BLaER1 treated with 17β-estradiol and CSF1 and Interleukin-3, amounts not matched to agents 10 nM and 100 nM (cell line): ENCODE results near the gene MIGA2.

Experiments used
- H3K27ac ChIP-seq, 11 experiments: shearing (Covaris generic); formaldehyde crosslinking; 2 replicates each; pipeline ENCODE4 v1.8.1; 2022
- H3K27me3 ChIP-seq, 11 experiments: shearing (Covaris generic); formaldehyde crosslinking; 2 replicates each; pipeline ENCODE4 v1.8.1; 2022
- H3K36me3 ChIP-seq, 11 experiments: shearing (Covaris generic); formaldehyde crosslinking; 2 replicates each; pipeline ENCODE4 v1.8.1; 2022
- H3K4me1 ChIP-seq, 10 experiments: shearing (Covaris generic); formaldehyde crosslinking; 2 replicates each; pipeline ENCODE4 v1.8.1; 2022
- H3K4me2 ChIP-seq, 11 experiments: shearing (Covaris generic); formaldehyde crosslinking; 2 replicates each; pipeline ENCODE4 v1.8.1; 2022
- H3K4me3 ChIP-seq, 10 experiments: shearing (Covaris generic); formaldehyde crosslinking; 2 replicates each; pipeline ENCODE4 v1.8.1; 2022
- H3K9ac ChIP-seq, 11 experiments: shearing (Covaris generic); formaldehyde crosslinking; 2 replicates each; pipeline ENCODE4 v1.8.1; 2022
- H3K9me3 ChIP-seq, 11 experiments: shearing (Covaris generic); formaldehyde crosslinking; replicated peaks in 1 of 11; 2 replicates each; pipeline ENCODE4 v1.8.1; 2022
- H4K20me1 ChIP-seq, 11 experiments: shearing (Covaris generic); formaldehyde crosslinking; 2 replicates each; pipeline ENCODE4 v1.8.1; 2022
- Cebpa-rat ChIP-seq, 11 experiments: shearing (Covaris generic); IDR thresholded peaks; 2 replicates each; pipeline ENCODE4 v1.8.1; 2022

Gene MIGA2

DNA sequence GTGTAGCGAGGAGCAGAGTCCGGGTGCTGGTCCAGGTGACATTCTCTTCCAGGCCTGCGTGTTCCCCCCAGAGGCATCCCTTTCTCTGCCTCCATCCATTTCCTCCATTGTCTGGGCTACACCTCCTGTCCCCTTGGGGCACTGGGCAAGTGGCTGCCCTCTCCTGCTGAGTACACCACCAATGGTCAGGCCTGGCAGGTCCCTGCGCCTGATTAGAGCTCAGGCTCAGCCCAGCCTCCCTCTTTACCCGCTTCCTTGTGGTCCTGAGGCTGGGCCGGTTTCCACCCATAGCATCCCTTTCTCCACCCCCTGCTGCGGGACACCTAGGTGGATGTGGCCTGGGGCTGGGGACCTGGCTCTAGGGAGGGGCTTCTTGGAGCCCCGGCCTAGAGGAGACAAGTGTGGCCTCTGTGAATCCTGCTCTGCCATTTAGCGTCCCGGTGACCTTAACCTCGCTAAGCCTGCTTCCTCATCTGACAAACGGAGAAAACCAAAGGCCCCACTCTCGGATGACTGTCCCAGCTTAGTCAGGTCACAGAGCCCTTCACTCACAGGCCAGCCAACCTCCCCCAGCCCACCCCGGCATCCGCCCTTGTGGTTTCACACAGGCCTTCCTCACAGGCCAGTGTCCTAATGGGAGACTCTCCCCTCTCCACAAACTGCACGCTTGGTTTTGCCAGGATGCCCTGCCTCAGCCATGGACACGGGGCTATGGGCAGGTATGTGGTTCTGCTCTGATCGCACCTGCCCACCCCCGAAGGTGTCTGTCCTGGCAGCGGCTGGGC is 57.4 kb downstream of the MIGA2 start:
- H4K20me1 ChIP-seq: peaks cover 0 to 8% (median 0%) of the 10 kb centered on the region in 11 experiments; a peak in 3 of 22 replicates
- peak overlapping the region in 10 of 11 experiments; percentile 47 to 87 (median 68); a peak in 20 of 22 replicates for H3K27ac ChIP-seq
- H3K4me3 ChIP-seq: no peak overlapping the region
- H3K9me3 ChIP-seq: no peaks in the 10 kb centered on the region
- peak overlapping the region; percentile 68 to 89 (median 84) for H3K4me2 ChIP-seq
- no peak for TF ChIP-seq Cebpa-rat (IDR thresholded peaks at IDR 0.05)
- H3K27me3 ChIP-seq: no peaks in the 10 kb centered on the region
- H3K9ac ChIP-seq: peak overlapping the region; percentile 43 to 76 (median 62)
- H3K36me3 ChIP-seq: peaks cover 21 to 65% (median 49%) of the 10 kb centered on the region in 11 experiments
- H3K4me1 ChIP-seq: peaks cover 25 to 35% (median 27%) of the 10 kb centered on the region in 10 experiments

DNA sequence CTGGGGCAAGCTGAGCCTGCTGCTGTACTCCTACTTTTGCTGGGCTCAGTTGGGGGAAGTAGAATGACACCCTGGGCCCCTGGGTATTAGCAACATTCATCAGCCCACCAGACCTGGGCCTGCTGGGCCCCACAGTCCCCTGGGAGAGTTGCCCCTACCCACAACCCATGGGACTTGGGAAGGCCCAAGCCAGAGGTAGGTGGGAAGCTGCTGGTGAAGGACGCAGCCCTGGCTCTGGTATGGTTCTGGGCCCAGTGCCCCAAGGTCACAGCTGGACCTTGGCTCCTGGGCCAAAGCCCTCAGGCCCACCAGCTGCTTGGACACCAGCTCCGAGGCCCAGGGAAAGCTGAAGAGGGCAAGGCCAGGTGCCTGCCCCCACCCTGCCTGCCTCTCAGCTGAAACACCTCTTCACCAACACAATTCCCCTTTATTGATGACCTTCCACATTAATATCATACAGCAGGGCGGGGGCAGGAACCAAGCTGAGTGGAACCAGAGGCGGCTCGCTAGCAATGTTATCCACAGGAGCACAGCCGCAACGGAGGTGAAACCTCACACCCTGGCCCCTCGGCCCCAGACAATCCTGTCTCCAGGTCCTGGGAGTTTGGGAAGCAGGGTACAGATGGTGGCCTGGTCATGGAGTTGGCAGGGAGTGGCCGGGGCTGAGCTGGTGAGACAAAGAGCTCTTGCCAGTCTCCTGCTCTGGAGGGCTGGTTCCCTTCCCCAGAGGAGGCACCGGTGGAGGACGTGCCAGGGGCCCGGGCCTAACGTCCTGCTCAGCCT is 58.2 kb downstream of the MIGA2 start:
- no peak overlapping the region for H3K4me3 ChIP-seq
- peak overlapping the region; percentile 68 to 89 (median 84) for H3K4me2 ChIP-seq
- no peak for TF ChIP-seq Cebpa-rat (IDR thresholded peaks at IDR 0.05)
- H3K9me3 ChIP-seq: no peaks in the 10 kb centered on the region
- H3K27me3 ChIP-seq: no peaks in the 10 kb centered on the region
- H4K20me1 ChIP-seq: peaks cover 0 to 6% (median 0%) of the 10 kb centered on the region in 11 experiments; a peak in 3 of 22 replicates
- H3K4me1 ChIP-seq: peaks cover 25 to 35% (median 27%) of the 10 kb centered on the region in 10 experiments
- peaks cover 13 to 58% (median 41%) of the 10 kb centered on the region in 11 experiments for H3K36me3 ChIP-seq
- peak overlapping the region; percentile 43 to 76 (median 62); a peak in 21 of 22 replicates for H3K9ac ChIP-seq
- peak overlapping the region in 10 of 11 experiments; percentile 47 to 87 (median 68); a peak in 19 of 22 replicates for H3K27ac ChIP-seq

DNA sequence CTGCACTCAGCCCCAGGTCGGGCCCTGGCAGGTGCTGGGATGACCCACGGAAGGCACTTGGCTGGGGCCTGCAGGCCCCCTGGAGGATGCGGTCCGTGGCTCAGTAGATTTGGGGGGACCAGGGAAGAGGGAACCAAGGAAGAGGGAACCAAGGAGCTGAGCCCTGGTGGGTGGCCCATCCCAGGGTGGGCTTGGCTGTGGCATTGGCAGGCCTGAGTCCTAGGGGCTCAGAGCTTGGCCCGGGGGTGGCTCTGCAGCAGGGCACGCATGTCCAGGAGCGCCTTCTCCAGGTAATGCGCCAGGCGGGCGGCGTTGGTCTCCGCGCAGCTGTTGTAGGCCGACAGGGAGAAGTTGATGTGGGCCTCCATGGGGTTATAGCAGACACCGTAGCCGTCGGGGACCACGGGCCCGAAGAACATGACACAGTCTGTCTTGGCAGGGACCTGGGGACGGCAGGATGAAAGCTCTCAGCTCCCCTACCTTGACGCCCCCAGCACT is 58.8 kb downstream of the MIGA2 start:
- H3K36me3 ChIP-seq: peaks cover 7 to 51% (median 35%) of the 10 kb centered on the region in 11 experiments
- peaks cover 0 to 6% (median 0%) of the 10 kb centered on the region in 11 experiments; a peak in 2 of 22 replicates for H4K20me1 ChIP-seq
- peak overlapping the region in 8 of 11 experiments; percentile 47 to 87 (median 72); a peak in 12 of 22 replicates for H3K27ac ChIP-seq
- peak overlapping the region in 5 of 11 experiments; percentile 49 to 76 (median 63); a peak in 5 of 22 replicates for H3K9ac ChIP-seq
- no peaks in the 10 kb centered on the region for H3K27me3 ChIP-seq
- TF ChIP-seq Cebpa-rat (IDR thresholded peaks at IDR 0.05): no peak
- peak overlapping the region in 8 of 11 experiments; percentile 68 to 89 (median 83); a peak in 15 of 22 replicates for H3K4me2 ChIP-seq
- H3K4me1 ChIP-seq: peaks cover 25 to 35% (median 28%) of the 10 kb centered on the region in 10 experiments
- H3K9me3 ChIP-seq: no peaks in the 10 kb centered on the region
- H3K4me3 ChIP-seq: no peak overlapping the region

DNA sequence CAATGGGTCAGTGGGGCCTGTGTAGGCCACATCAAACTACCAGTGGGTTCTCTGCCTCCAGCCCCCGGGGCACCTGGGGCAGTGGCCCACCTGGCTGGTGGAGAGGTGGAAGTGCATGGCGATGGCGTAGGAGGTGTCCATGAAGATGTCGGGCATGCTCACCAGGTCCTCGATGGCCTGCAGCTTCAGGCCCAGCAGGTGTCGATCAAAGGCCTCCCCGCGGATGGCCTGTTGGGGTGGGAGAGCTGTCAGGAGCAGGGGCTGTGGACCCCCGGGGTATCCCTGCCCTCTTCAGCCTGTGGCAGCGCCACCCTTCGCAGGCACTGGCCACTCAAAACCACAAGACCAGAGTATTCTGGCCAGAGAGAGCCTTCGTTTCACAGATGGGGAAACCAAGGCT is 59.5 kb downstream of the MIGA2 start:
- Histone ChIP-seq H3K4me1 (peaks cover 25 to 41% (median 32%) of the 10 kb centered on the region in 10 experiments), H4K20me1 (peaks cover 0 to 6% (median 0%) of the 10 kb centered on the region in 11 experiments; a peak in 3 of 22 replicates), H3K36me3 (peaks cover 0 to 44% (median 28%) of the 10 kb centered on the region in 11 experiments; a peak in 18 of 22 replicates), H3K27ac (no peak overlapping the region), H3K9ac (no peak overlapping the region), H3K27me3 (no peaks in the 10 kb centered on the region), H3K9me3 (no peaks in the 10 kb centered on the region), H3K4me2 (no peak overlapping the region), H3K4me3 (no peak overlapping the region)
- TF ChIP-seq Cebpa-rat (IDR thresholded peaks at IDR 0.05): no peak

DNA sequence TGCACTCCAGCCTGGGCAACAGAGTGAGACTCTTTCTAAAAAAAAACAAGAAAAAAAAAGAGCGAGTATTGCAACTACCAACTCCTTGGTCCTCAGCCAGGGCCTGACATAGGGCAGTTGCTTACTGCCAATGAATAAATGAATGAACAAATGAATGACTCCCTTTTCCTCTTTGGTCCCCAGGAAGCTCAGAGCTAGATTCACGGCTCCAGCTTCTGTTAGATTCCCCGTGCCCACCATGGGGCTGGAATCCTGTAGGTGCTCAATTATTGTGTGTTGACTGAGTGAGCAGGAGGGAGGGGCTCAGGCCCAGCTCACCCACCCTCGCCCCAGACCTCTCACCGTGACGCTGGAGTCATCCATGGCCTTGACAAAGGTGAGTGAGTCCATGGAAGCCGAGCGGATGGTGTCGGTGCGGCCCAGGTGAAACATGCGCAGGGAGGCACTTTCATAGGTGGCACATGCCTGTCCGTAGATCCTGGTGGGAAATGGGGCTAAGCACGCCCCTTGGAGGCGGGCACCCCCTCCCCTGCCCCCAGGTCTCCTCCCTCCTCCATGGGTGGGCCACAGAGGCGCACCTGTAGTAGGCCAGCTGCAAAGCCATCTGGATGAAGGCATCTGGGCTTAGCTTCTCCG is 61.4 kb downstream of the MIGA2 start:
- Histone ChIP-seq H3K4me2 (no peak overlapping the region), H3K27me3 (no peaks in the 10 kb centered on the region), H3K9me3 (no peaks in the 10 kb centered on the region), H3K4me3 (no peak overlapping the region), H3K27ac (no peak overlapping the region), H3K4me1 (peaks cover 24 to 35% (median 30%) of the 10 kb centered on the region in 10 experiments), H3K9ac (no peak overlapping the region), H4K20me1 (peaks cover 0 to 12% (median 0%) of the 10 kb centered on the region in 11 experiments; a peak in 3 of 22 replicates), H3K36me3 (peaks cover 0 to 53% (median 29%) of the 10 kb centered on the region in 11 experiments; a peak in 15 of 22 replicates)
- TF ChIP-seq Cebpa-rat (IDR thresholded peaks at IDR 0.05): no peak

DNA sequence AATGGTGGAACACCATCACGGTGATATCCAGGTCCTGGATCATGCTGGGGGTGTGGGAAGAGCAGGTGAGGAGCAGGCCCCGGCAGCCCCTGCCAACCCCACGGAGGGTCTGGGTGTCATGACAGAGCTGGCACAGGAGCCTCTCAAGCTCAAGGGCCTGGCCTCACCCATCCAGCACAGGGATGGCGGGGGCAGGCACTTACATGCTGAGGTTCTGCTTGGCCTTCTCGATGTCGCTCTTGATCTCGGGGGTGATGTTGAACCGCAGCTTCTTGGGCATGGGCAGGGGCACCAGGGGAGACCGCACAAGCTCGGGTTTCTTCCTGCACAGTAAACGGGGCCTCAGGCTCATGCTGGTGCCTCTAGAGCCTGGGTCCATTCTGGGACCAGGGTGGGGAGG is 61.9 kb downstream of the MIGA2 start:
- H4K20me1 ChIP-seq: peaks cover 0 to 16% (median 0%) of the 10 kb centered on the region in 11 experiments; a peak in 4 of 22 replicates
- H3K27me3 ChIP-seq: no peaks in the 10 kb centered on the region
- H3K27ac ChIP-seq: no peak overlapping the region
- no peak overlapping the region for H3K4me2 ChIP-seq
- TF ChIP-seq Cebpa-rat (IDR thresholded peaks at IDR 0.05): no peak
- no peak overlapping the region for H3K4me3 ChIP-seq
- peaks cover 19 to 31% (median 26%) of the 10 kb centered on the region in 10 experiments for H3K4me1 ChIP-seq
- H3K9me3 ChIP-seq: no peaks in the 10 kb centered on the region
- peaks cover 0 to 53% (median 29%) of the 10 kb centered on the region in 11 experiments; a peak in 15 of 22 replicates for H3K36me3 ChIP-seq
- no peak overlapping the region for H3K9ac ChIP-seq

DNA sequence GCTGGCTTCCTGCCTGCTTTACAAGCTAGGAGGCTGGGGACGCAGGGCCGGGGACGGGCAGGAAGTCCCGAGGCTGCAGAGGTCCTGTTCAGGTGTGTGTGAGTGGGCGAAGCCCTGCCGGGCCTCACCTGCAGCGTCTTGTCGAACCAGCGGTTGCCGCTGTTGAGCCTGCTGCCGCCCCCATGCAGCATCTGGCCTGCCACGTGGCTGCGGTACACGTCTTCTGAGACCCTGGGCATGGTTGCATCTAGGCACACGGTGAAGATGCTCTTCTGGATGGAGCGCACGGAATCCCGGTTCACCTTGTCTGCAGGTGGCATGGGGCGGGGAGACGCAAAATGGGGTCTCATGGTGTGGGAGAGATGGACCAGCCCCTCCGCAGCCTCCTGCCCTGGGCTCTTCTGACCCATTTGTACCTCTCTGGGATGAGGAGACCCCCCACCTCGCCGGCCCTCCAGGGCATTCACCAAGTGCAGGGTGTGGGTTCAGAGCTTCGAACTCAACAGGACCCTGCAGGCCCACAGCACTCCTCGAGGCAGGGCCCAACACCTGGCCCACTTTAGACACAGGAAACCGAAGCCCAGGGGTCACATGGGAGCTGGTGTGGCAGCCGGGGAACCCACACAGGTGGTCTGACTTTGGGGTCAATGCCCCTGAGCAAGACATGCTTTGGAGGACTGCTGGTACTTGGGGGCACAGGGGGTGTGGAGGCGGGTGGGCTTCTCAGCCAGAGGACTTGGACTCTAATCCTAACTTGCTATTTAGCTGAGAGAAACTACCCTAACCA is 64.2 kb downstream of the MIGA2 start:
- Histone ChIP-seq H3K4me3 (no peak overlapping the region), H4K20me1 (peaks cover 0 to 28% (median 0%) of the 10 kb centered on the region in 11 experiments; a peak in 5 of 22 replicates), H3K9me3 (no peaks in the 10 kb centered on the region), H3K9ac (no peak overlapping the region; a peak in 1 of 22 replicates), H3K4me2 (peak overlapping the region in 5 of 11 experiments; percentile 8 to 34 (median 21); a peak in 2 of 22 replicates), H3K27me3 (no peaks in the 10 kb centered on the region), H3K36me3 (peaks cover 0 to 48% (median 24%) of the 10 kb centered on the region in 11 experiments; a peak in 15 of 22 replicates), H3K4me1 (peaks cover 0 to 11% (median 8%) of the 10 kb centered on the region in 10 experiments; a peak in 10 of 20 replicates), H3K27ac (no peak overlapping the region)
- no peak for TF ChIP-seq Cebpa-rat (IDR thresholded peaks at IDR 0.05)
